ENCODE results near the gene THSD4.

THSD4 gene

GRCh38 chr15:71623111-71623510 is 507.8 kb downstream of the THSD4 start:
- H3K4me1 ChIP-seq (ENCODE audit: control insufficient read depth, low read length), result no peaks in the 10 kb centered on the region
- no peaks in the 10 kb centered on the region for H4K20me1 ChIP-seq (ENCODE audit: control insufficient read depth, insufficient read depth, low read depth, low read length)
- no peaks in the 10 kb centered on the region for H3K9me3 ChIP-seq (ENCODE audit: control insufficient read depth, insufficient read depth, low read length)
- H3K4me3 ChIP-seq (ENCODE audit: low read length), result no peak overlapping the region
- H3K79me2 ChIP-seq (ENCODE audit: control insufficient read depth, low read length), result no peaks in the 10 kb centered on the region
- no peak for TF ChIP-seq EZH2phosphoT487 (IDR thresholded peaks at IDR 0.05; ENCODE audit: borderline replicate concordance, low read length)
- TF ChIP-seq, protein P1, sequence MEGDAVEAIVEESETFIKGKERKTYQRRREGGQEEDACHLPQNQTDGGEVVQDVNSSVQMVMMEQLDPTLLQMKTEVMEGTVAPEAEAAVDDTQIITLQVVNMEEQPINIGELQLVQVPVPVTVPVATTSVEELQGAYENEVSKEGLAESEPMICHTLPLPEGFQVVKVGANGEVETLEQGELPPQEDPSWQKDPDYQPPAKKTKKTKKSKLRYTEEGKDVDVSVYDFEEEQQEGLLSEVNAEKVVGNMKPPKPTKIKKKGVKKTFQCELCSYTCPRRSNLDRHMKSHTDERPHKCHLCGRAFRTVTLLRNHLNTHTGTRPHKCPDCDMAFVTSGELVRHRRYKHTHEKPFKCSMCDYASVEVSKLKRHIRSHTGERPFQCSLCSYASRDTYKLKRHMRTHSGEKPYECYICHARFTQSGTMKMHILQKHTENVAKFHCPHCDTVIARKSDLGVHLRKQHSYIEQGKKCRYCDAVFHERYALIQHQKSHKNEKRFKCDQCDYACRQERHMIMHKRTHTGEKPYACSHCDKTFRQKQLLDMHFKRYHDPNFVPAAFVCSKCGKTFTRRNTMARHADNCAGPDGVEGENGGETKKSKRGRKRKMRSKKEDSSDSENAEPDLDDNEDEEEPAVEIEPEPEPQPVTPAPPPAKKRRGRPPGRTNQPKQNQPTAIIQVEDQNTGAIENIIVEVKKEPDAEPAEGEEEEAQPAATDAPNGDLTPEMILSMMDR (IDR thresholded peaks at IDR 0.05; ENCODE audit: low read depth, low read length, poor library complexity, severe bottlenecking), result no peak
- H3K9me2 ChIP-seq (replicated peaks; ENCODE audit: control insufficient read depth, low read length), result no peaks in the 10 kb centered on the region
- peaks cover 5% of the 10 kb centered on the region; the same call in 1 of the 2 replicates for H3K27me3 ChIP-seq (ENCODE audit: control insufficient read depth, low read length)
- H3F3A ChIP-seq (ENCODE audit: control insufficient read depth, insufficient read depth), result no peaks in the 10 kb centered on the region
- no peak overlapping the region for H3K27ac ChIP-seq (ENCODE audit: low read depth, low read length)
- no peak overlapping the region for H3K4me2 ChIP-seq (ENCODE audit: low read length)
- no peaks in the 10 kb centered on the region for H3K36me3 ChIP-seq (ENCODE audit: control insufficient read depth, low read length)

DNA sequence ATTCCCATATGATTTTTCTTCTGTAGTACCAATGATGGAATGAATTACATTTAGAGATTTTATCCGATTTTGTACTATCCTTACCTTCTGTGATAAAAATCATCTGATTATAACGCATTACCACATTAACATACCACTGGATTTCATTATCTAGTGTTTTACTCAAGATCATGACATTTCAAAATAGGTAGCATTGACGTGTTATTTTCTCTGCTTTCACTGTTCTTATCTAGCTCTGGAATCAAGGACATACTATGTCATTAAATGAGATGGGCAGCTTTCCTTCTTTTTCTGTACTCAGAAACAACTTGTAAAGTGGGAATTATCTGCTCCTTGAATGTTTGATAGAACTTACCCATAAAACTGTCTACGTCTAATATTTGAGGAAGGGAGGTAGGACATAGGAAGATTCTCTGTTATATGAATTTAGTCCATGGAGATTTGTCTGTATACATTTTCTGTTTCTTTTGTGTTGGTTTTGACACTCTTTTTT is 511.4 kb downstream of the THSD4 start:
- Histone ChIP-seq H3K27me3 (ENCODE audit: control insufficient read depth, low read length) (peaks cover 3% of the 10 kb centered on the region; the same call in 1 of the 2 replicates), H4K20me1 (ENCODE audit: control insufficient read depth, insufficient read depth, low read depth, low read length) (no peaks in the 10 kb centered on the region), H3K4me3 (ENCODE audit: low read length) (no peak overlapping the region), H3K4me2 (ENCODE audit: low read length) (no peak overlapping the region), H3K79me2 (ENCODE audit: control insufficient read depth, low read length) (no peaks in the 10 kb centered on the region), H3K9me3 (ENCODE audit: control insufficient read depth, insufficient read depth, low read length) (no peaks in the 10 kb centered on the region), H3K9me2 (replicated peaks; ENCODE audit: control insufficient read depth, low read length) (no peaks in the 10 kb centered on the region), H3K4me1 (ENCODE audit: control insufficient read depth, low read length) (no peaks in the 10 kb centered on the region), H3F3A (ENCODE audit: control insufficient read depth, insufficient read depth) (no peaks in the 10 kb centered on the region), H3K36me3 (ENCODE audit: control insufficient read depth, low read length) (no peaks in the 10 kb centered on the region), H3K27ac (ENCODE audit: low read depth, low read length) (no peak overlapping the region)
- no peak for TF ChIP-seq EZH2phosphoT487 (IDR thresholded peaks at IDR 0.05; ENCODE audit: borderline replicate concordance, low read length)

DNA sequence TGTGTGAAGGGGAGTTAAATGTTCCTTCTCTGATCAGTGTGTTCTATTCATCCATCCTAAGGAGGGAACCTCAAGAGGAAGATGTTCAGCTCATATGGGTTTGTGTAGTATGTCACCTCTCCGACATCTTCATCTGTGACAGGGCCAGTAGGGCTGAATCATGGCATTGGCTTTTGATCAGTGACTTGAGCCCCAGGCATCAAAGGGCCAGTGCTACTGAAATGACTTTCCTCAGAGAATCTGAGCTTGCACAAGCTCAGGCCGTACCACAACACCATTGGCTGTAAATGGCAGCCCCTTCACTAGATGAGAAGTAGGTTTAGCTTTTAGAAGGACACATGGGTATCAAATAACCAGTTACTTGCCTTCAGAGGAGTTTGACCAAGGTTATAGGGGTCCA is 511.9 kb downstream of the THSD4 start:
- Histone ChIP-seq H3K36me3 (ENCODE audit: control insufficient read depth, low read length) (no peaks in the 10 kb centered on the region), H3K9me3 (ENCODE audit: control insufficient read depth, insufficient read depth, low read length) (no peaks in the 10 kb centered on the region), H3K4me1 (ENCODE audit: control insufficient read depth, low read length) (no peaks in the 10 kb centered on the region), H4K20me1 (ENCODE audit: control insufficient read depth, insufficient read depth, low read depth, low read length) (no peaks in the 10 kb centered on the region), H3K27ac (ENCODE audit: low read depth, low read length) (no peak overlapping the region), H3K9me2 (replicated peaks; ENCODE audit: control insufficient read depth, low read length) (no peaks in the 10 kb centered on the region), H3K79me2 (ENCODE audit: control insufficient read depth, low read length) (no peaks in the 10 kb centered on the region), H3F3A (ENCODE audit: control insufficient read depth, insufficient read depth) (no peaks in the 10 kb centered on the region), H3K27me3 (ENCODE audit: control insufficient read depth, low read length) (no peaks in the 10 kb centered on the region), H3K4me3 (ENCODE audit: low read length) (no peak overlapping the region), H3K4me2 (ENCODE audit: low read length) (no peak overlapping the region)
- no peak for TF ChIP-seq EZH2phosphoT487 (IDR thresholded peaks at IDR 0.05; ENCODE audit: borderline replicate concordance, low read length)
- TF ChIP-seq, protein P1 (IDR thresholded peaks at IDR 0.05; ENCODE audit: low read depth, low read length, poor library complexity, severe bottlenecking), result no peak

DNA sequence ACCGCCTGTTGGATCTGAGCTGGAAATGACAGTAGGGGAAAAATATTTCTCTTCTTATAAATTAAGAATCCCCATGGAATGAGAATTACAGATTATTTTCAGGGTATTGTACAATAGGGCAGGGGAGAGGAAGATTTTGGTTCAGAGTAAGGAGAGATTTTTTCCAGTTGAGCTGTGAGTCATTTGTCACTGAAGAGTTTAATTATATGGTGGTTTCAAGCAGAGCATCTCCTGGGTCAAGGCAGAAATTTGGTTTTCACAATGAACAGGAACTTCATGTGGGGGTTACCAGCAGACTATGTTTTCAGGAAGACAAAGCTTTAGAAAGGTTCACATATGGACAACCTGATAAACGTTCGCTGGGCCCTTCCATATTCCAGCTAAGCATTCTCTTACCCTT is 512.3 kb downstream of the THSD4 start:
- H4K20me1 ChIP-seq (ENCODE audit: control insufficient read depth, insufficient read depth, low read depth, low read length), result no peaks in the 10 kb centered on the region
- H3K4me1 ChIP-seq (ENCODE audit: control insufficient read depth, low read length), result no peaks in the 10 kb centered on the region
- no peak overlapping the region for H3K4me2 ChIP-seq (ENCODE audit: low read length)
- H3K27ac ChIP-seq (ENCODE audit: low read depth, low read length), result no peak overlapping the region
- TF ChIP-seq, protein P1 (IDR thresholded peaks at IDR 0.05; ENCODE audit: low read depth, low read length, poor library complexity, severe bottlenecking), result no peak
- no peak for TF ChIP-seq EZH2phosphoT487 (IDR thresholded peaks at IDR 0.05; ENCODE audit: borderline replicate concordance, low read length)
- H3K9me2 ChIP-seq (replicated peaks; ENCODE audit: control insufficient read depth, low read length), result no peaks in the 10 kb centered on the region
- H3K79me2 ChIP-seq (ENCODE audit: control insufficient read depth, low read length), result no peaks in the 10 kb centered on the region
- H3K27me3 ChIP-seq (ENCODE audit: control insufficient read depth, low read length), result no peaks in the 10 kb centered on the region
- no peaks in the 10 kb centered on the region for H3F3A ChIP-seq (ENCODE audit: control insufficient read depth, insufficient read depth)
- H3K9me3 ChIP-seq (ENCODE audit: control insufficient read depth, insufficient read depth, low read length), result no peaks in the 10 kb centered on the region
- no peak overlapping the region for H3K4me3 ChIP-seq (ENCODE audit: low read length)
- no peaks in the 10 kb centered on the region for H3K36me3 ChIP-seq (ENCODE audit: control insufficient read depth, low read length)
